Measurements from ENCODE around the gene GLIS2. TPM values are rescaled to one million over a fixed set of nuclear protein-coding genes. Genes with fewer than 3 reads are reported as not detected.
A peak's percentile ranks its signal among the peaks of the same experiment; 100 is the strongest.

Gene GLIS2
- total and polyA plus RNA-seq, 2 of the 4 experiments (the other 2 are of a cell fraction), result 0.36 to 8.4 TPM

DNA sequence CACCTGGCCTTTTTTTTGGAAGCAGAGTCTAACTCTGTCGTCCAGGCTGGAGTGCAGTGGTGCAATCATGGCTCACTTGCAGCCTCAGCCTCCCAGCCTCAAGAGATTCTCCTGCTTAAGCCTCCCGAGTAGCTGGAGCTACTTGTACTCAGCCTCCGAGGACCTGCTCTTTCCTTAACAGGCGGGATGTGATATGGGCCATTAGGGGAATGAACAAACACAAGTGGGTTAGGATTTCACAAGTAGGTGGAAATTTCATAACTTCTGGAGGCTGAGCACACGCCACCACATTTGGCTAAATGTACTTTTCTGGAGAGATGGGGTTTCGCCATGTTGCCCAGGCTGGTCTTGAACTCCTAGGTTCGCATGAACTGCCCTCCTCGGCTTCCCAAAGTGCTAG is 31.1 kb downstream of the GLIS2 start:
- no peaks in the 10 kb centered on the region for H3K27me3 ChIP-seq (ENCODE audit: control insufficient read depth, insufficient read depth, low read length)
- in situ Hi-C loops (cut with MboI; ENCODE audit: low sequenced_read_pairs) (no loop called here), intact Hi-C loops (cut with micrococcal nuclease) (loop anchor here (2.0 kb wide), 1 partner anchor 24 kb away; no protein-coding TSS in a partner anchor), dilution Hi-C loops (cut with HindIII; ENCODE audit: low sequenced_read_pairs, unreplicated experiment) (no loop called here)
- H3K9me1 ChIP-seq (ENCODE audit: insufficient read depth, low read length), result peaks cover 10% of the 10 kb centered on the region; the same call in 1 of the 2 replicates
- POLR2A ChIA-PET (ENCODE audit: unreplicated experiment), result no interaction called here
- no peak overlapping the region for H4K8ac ChIP-seq (ENCODE audit: low read depth in 2 of 2, low read length in 2 of 2)
- CTCF ChIA-PET, result no interaction called here
- H2AFZ ChIP-seq (replicated peaks; ENCODE audit: low read length, poor library complexity), result no peak overlapping the region
- H3K4me3 ChIP-seq (ENCODE audit: insufficient read depth, low read depth, low read length), result no peak overlapping the region
- H3K79me1 ChIP-seq (ENCODE audit: low read depth in 1 of 2, low read length in 2 of 2), result peaks cover 33 to 78% of the 10 kb centered on the region in 2 experiments
- no peak overlapping the region for H2BK5ac ChIP-seq (ENCODE audit: low read depth, low read length, poor library complexity, severe bottlenecking)
- no peak overlapping the region for H3K23ac ChIP-seq (ENCODE audit: low read depth, low read length)
- H2AK9ac ChIP-seq (replicated peaks; ENCODE audit: low read depth, low read length, poor library complexity), result no peak overlapping the region
- ATAC-seq (ENCODE audit: low read depth) (no peak), DNase-seq (no peak)
- H3K18ac ChIP-seq (ENCODE audit: low read depth, low read length), result no peak overlapping the region
- H3K4me1 ChIP-seq (ENCODE audit: control insufficient read depth, insufficient read depth, low read length), result peaks cover 9% of the 10 kb centered on the region
- no peaks in the 10 kb centered on the region for H3K9me3 ChIP-seq (ENCODE audit: control insufficient read depth, insufficient read depth, low read length)
- H2BK20ac ChIP-seq (ENCODE audit: low read depth, low read length), result no peak overlapping the region
- H3K4me2 ChIP-seq (ENCODE audit: low read depth, low read length), result no peak overlapping the region
- no peak overlapping the region for H3K9ac ChIP-seq (ENCODE audit: low read depth, low read length)
- BruUV-seq (replicated peaks), result no TSS peak
- no peak overlapping the region for H3K4ac ChIP-seq (ENCODE audit: low read depth, low read length)
- H2BK15ac ChIP-seq (ENCODE audit: low read depth, low read length), result no peak overlapping the region
- TF ChIP-seq CEBPB (IDR thresholded peaks at IDR 0.05; ENCODE audit: low read depth, low read length) (0 out of 2 replicates have a peak, but pooled peaks have one; percentile 7), BHLHE40 (IDR thresholded peaks at IDR 0.05; ENCODE audit: low read depth, low read length) (no peak), RAD21 (IDR thresholded peaks at IDR 0.05; ENCODE audit: low read length) (no peak), FOS (IDR thresholded peaks at IDR 0.05; ENCODE audit: low read depth, low read length) (no peak)
- TF ChIP-seq, protein P1, sequence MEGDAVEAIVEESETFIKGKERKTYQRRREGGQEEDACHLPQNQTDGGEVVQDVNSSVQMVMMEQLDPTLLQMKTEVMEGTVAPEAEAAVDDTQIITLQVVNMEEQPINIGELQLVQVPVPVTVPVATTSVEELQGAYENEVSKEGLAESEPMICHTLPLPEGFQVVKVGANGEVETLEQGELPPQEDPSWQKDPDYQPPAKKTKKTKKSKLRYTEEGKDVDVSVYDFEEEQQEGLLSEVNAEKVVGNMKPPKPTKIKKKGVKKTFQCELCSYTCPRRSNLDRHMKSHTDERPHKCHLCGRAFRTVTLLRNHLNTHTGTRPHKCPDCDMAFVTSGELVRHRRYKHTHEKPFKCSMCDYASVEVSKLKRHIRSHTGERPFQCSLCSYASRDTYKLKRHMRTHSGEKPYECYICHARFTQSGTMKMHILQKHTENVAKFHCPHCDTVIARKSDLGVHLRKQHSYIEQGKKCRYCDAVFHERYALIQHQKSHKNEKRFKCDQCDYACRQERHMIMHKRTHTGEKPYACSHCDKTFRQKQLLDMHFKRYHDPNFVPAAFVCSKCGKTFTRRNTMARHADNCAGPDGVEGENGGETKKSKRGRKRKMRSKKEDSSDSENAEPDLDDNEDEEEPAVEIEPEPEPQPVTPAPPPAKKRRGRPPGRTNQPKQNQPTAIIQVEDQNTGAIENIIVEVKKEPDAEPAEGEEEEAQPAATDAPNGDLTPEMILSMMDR (conservative IDR thresholded peaks at IDR 0.05; ENCODE audit: low read depth, low read length), result no peak
- TF ChIP-seq, protein P2, sequence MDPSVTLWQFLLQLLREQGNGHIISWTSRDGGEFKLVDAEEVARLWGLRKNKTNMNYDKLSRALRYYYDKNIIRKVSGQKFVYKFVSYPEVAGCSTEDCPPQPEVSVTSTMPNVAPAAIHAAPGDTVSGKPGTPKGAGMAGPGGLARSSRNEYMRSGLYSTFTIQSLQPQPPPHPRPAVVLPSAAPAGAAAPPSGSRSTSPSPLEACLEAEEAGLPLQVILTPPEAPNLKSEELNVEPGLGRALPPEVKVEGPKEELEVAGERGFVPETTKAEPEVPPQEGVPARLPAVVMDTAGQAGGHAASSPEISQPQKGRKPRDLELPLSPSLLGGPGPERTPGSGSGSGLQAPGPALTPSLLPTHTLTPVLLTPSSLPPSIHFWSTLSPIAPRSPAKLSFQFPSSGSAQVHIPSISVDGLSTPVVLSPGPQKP (IDR thresholded peaks at IDR 0.05; ENCODE audit: borderline replicate concordance, low read depth, low read length), result no peak
- TF ChIP-seq, protein P3, sequence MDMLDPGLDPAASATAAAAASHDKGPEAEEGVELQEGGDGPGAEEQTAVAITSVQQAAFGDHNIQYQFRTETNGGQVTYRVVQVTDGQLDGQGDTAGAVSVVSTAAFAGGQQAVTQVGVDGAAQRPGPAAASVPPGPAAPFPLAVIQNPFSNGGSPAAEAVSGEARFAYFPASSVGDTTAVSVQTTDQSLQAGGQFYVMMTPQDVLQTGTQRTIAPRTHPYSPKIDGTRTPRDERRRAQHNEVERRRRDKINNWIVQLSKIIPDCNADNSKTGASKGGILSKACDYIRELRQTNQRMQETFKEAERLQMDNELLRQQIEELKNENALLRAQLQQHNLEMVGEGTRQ (IDR thresholded peaks at IDR 0.05; ENCODE audit: low read depth, low read length), result no peak
- H3K36me3 ChIP-seq (ENCODE audit: control insufficient read depth, insufficient read depth, low read length), result peaks cover 1% of the 10 kb centered on the region; the same call in 1 of the 2 replicates
- H3K56ac ChIP-seq (ENCODE audit: extremely low read depth, insufficient read depth, low read length), result no peak overlapping the region
- H2AK5ac ChIP-seq (ENCODE audit: low read depth, low read length), result no peak overlapping the region
- no peak overlapping the region for H3K14ac ChIP-seq (replicated peaks; ENCODE audit: low read depth, low read length)
- H3K27ac ChIP-seq (ENCODE audit: insufficient read depth, low read length), result no peak overlapping the region
- H4K5ac ChIP-seq (ENCODE audit: low read depth, low read length), result no peak overlapping the region
- H4K20me1 ChIP-seq (ENCODE audit: insufficient read depth, low read length), result peaks cover 66% of the 10 kb centered on the region
- WGBS, 2 experiments (ENCODE audit: extremely low coverage in 2 of 2, insufficient read length in 1 of 2), result 70% methylated on average over 2 of the region's 8 CpGs; no CpG with 5 or more reads in 1 of the 2 experiments
- H4K91ac ChIP-seq (ENCODE audit: insufficient read depth, low read depth, low read length), result no peak overlapping the region
- no peak overlapping the region for H2BK120ac ChIP-seq (ENCODE audit: low read depth, low read length)

Data from IMR-90 (cell line).